Effector CD8-positive, alpha-beta T cell (primary cell): ENCODE measurements around the gene COL23A1.

Experiments used
- DNase-seq: peaks from one replicate; lab custom pipeline; 2025; lab: John Stamatoyannopoulos, UW

COL23A1 gene

DNA sequence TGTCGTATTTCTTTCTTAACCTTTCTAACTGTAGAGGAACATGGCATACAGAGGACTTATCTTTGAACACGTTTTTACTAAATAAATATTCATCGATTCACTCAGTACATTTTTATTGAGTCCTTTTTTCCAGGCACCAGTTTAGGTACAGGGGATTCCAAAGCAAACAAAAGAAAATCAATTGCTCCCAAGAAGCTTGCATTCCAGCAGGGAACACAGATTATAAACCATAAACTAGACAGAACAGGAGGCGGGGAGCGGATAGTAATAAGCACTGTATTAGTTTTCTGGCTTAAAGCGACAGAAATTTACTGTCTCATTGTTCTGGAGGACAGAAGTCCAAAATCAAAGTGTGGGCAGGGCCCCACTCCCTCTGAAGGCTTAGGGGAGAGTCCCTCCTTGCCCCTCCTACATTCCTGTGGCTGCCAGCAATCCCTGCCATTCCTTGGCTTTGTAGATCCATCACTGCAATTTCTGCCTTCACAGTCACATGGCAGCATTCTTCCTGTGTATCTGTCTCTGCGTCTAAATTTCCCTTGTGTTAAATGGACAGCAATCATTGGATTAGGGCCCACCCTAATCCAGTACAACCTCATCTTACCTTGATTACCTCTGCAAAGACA lies 115.5 kb downstream of the COL23A1 start:
- no peak for DNase-seq

DNA sequence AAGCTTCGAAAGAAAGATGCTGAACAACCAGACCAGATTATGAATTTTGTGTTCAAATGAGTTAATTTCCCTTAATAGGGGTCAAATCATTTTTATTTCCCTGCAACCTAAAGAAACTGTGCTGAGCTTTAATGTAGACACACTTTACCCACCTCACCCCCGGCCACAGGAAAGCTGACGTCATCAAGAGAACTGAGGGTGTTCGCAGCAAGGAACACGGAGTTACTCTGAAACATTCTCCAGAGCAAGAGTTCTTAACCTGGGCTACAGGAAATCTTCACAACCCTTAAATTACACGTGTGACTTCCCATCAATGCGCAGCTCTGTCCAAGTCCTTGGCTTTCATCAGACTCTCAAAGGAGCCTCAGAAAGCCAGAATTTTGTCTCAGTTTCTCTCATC lies 116.3 kb downstream of the COL23A1 start:
- no peak for DNase-seq

DNA sequence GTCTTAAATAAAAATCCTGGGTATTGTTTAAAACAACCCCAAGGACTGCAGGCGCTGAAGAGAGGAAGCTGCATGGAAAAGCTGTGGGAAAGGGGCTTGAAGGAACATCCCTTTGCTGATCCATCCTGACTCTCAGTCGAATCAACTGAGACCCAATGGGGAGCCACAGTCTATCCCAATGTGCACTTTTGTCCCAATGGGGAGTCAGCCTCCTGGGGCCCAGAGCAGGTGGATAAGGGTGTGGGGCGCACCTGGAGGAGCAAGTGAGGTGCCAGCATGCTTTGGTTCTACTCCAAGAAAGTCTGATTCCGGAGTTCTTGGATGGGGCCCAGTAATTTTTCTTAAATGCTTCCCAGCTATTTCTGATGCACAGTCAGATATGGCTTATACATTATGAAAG lies 118.1 kb downstream of the COL23A1 start:
- DNase-seq = no peak

DNA sequence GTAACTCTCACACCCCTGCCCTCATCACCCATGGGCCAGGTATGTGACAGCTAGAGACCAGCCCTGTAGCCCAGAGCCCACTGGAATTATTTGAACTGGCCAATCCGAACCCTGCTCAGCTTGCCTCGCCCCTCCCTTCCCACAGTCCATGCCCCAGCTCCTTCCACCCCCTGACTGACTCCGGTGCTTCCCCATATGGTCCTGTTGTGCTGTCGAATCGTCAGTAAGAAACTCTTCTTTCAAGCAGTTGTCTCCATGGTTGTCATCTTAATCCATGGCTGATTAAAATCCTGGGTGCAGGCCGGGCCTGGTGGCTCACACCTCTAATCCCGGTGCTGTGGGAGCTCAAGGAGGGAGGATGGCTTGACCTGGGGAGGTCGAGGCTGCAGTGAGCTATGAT lies 118.5 kb downstream of the COL23A1 start:
- DNase-seq = no peak

DNA sequence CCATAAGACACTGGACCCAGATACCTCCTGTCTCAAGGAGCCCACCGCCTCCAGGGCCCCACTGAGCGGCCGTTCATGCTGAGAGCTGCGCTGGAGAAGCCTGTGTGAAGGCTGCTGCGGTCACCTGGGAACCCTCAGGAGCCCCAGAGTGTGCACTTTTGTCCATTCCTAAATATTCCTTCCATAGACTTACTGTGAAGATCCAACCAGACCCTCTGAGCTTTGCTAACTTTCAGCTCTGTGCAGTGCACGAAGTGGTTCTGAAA lies 119.5 kb downstream of the COL23A1 start:
- no peak for DNase-seq

DNA sequence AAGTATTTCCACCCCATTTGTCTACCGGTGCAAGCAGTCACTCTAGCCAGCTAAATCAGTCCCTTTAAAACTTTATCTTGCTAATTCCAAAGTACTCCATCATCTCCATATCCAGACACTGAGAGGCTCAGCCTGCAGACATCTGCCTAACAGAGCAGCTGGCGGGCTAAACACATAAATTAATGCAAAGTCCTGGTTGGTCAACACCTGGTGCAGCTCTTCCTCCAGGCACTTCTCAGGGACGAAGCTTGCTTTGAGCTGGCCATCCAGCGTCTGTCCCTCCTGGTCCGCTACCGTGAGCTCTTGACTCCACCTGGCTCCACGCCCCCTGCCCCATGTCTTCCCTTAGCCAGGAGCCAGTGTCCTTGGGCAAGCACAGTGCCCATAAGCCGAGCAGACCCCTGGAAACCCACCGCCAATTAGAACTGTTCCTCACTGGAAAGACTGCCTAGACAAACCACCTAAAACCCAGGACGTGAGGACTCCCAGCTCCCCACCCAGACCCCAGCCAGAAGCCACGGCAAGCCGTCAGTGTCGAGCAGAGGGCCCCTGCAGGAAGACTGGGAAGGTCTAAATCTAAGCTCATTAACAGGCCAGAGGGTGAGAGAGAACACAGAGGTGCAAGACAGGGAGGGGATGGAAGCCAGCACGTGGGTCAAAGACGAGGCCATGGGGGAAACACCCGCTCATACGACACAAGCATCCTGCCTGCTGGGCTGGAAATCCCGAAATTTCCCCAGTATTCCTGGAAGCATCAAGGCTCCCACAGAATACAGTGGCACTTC lies 120.0 kb downstream of the COL23A1 start:
- no peak for DNase-seq

DNA sequence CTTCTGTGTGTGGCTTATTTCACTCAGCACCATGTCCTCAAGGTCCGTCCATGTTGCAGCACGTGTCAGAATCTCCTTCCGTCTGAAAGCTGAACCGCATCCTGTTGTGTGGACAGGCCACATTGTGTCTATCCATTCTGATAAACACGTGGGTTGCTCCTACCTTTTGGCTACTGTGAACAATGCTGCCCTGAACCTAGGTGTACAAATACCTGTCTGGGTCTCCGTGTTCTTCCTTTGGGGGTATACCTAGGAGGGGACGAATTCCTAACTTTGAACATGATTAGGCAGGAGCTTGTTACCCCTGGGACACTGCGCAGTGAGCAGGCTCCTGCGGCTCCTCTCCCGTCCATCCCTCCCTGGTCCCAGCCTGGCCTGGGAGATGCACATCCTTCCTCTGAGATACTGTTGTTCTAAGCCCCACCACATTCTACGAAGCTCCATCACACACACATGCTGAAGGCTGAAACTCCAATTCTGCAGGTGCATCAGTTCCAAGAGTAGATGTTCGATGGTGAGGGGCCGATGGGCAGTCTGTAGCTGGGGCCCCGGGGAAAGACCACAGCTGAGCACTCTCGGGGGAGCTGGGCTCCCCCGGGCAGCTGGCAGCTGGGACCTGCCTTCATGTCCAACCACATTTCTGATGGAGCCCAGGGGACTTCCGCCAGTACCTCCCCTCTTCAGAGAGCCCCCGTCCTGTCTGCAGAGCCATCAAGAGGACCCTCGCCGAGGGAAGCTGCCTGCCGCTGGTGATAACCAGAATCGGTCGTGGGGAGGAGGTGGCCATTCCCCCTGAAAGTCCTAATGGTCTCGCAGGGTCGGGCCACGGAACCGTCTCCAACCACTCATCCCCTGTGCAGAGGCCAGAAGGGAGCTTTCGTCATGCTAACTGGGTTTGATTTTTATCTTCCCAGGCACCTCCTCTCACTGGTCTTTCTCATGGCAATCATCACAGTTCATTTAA lies 120.9 kb downstream of the COL23A1 start:
- DNase-seq = no peak

DNA sequence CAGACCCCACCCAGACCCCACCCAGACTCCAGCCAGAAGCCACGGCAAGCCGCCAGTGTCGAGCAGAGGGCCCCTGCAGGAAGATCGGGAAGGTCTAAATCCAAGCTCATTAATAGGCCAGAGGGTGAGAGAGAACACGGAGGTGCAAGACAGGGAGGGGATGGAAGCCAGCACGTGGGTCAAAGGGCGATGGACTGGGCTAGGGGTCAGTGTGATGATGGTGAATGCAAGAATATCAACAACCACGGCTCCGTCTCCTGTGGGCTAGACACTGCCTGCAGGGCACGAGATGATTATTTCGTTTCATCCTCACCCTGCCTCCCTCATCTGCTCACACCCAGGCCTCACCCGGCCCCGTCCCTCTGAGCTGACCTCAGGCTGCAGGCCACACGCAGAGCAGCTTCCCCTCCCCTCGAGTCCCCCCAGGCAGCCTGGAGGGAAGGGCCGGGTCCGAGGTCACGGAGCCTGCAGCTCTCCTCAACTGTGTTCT lies 122.0 kb downstream of the COL23A1 start:
- no peak for DNase-seq

DNA sequence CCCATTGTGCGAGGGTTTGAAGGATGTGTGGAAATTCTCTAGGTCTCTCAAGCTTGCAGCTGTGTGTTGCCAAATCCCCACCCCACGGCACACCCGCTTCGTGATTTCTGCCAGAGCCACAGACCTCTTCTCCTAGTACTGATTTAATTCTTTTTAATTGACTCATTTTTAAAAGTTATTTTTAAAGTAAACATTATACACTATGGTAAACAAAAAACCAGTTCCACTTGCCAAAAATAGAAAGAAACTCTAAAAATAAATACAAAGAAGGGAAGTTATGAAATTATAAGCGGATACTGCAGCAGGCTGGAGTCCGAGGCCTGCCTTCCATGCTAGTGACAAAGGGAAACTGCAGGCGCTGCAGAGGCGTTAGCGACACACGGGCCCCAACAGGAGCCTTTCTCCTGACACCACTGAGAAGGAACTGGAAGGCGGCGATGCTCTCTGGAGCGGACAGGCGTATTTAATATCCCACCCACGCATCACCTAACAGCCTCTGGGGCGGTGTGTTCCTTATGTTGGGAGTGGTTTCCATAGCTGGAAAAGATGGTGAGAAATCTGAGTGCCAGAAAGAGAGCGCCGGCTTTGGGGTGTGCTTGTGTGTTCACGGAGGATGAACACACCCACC lies 122.5 kb downstream of the COL23A1 start:
- no peak for DNase-seq

- DNase-seq = no peak
Measured at GRCh38 chr5:178467205-178467567, 123.0 kb downstream of the COL23A1 start.

DNA sequence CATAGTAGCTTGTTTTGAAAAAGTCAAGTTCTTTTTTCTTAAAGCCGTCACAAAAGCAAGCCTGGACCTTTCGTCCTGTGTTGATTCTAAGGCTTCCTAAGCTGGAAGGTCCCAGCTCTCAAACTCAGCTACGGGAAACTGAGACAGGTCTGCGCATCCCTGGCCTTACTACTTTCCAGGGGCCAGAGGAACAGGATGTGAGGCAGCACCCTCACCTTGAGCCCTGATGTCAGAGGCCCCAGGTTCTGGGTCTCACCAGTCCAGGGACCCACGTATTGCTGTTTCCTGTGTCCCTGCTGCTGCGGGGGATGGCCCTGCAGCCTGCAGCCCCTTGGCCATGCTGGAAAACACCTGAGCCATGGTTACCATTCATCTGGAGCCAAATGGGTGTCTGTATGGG lies 123.9 kb downstream of the COL23A1 start:
- DNase-seq = no peak

- no peak for DNase-seq
Measured at GRCh38 chr5:178465861-178466288, 124.3 kb downstream of the COL23A1 start.

- DNase-seq = no peak
Measured at GRCh38 chr5:178465228-178465860, 124.8 kb downstream of the COL23A1 start.

- no peak for DNase-seq
Measured at GRCh38 chr5:178464431-178465048, 125.7 kb downstream of the COL23A1 start.

DNA sequence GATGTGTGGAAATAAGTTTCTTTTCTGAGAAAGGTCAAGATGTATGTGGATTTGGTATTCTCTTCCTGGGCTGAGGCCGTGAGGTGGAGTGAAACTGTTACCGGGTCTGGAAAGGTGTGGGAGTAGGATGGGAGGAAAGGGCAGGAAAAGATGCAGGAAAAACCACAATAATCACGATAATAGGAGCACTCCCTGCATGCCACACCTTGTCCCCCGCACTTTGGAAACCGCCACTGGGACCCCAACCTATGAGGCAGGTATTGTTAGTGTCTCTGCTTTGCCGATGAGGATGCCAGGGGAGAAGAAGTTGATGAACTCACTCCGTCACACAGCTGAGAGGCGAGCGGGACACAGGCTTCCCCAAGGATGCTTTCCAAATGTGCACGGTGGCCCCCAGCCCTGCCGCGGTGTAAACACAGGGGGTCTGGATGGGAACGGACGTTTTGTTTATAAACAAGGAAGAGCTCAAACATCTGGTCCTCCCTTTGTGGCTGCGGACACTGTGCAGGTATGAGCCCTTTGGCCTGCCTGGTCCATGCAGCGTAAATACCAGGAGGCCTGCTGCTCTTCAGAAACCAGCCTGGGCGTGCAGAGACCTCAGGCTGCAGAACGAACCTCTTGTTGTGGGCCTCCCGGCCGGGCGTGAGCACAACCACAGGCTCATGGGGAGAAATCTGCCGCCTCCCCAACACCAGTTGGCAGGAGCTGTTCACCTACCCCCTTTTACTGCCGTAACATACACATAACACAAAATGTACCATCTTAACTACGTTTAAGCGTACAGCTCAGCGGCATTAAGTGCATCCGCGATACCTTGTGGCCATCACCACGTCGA lies 126.7 kb downstream of the COL23A1 start:
- DNase-seq = no peak

DNA sequence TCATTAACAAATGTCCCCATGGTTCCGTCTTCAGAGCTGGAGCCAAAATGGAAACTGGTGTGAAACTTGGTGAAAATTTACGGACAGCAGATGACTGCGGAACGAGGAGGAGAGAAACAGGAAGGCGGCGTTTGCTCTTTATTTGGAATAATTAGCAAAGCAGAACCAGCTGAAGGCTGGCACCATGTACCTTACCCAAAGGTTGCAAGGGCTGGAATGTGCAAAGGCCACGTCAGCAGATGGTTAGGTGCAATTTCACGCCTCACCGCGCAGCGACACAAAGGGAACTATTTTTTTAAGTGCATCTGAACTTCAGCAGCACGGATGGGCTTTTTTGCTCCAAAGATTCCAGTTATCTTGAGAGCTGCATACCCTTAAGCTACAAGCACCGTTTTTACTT lies 127.4 kb downstream of the COL23A1 start:
- no peak for DNase-seq

GRCh38 chr5:178462076-178462475 lies 128.1 kb downstream of the COL23A1 start:
- DNase-seq = no peak

GRCh38 chr5:178461004-178461730 lies 129.0 kb downstream of the COL23A1 start:
- peak; percentile 21 for DNase-seq

DNA sequence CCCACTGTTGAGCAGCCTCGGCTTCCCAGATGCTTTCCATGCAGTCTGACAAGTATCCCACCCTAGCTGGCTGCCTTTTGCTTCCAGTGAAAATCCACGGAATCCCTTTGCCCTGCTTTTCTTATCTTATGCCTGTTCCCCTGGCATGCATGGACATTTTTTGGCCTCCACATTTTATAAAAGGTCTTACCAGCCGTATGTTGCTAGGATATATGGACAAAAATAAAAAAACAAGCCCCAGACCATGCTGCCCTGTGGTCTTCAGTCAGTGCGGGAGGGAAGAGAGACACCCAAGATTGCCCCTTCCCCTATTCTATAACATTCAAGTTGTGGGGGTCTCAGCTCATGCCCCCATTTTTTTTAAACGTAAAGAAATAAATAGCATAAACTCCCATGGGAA lies 129.6 kb downstream of the COL23A1 start:
- DNase-seq = no peak

GRCh38 chr5:178460174-178460573 lies 130.0 kb downstream of the COL23A1 start:
- DNase-seq = no peak
